ENCODE measurements around the gene SLMAP.

The SLMAP gene

DNA sequence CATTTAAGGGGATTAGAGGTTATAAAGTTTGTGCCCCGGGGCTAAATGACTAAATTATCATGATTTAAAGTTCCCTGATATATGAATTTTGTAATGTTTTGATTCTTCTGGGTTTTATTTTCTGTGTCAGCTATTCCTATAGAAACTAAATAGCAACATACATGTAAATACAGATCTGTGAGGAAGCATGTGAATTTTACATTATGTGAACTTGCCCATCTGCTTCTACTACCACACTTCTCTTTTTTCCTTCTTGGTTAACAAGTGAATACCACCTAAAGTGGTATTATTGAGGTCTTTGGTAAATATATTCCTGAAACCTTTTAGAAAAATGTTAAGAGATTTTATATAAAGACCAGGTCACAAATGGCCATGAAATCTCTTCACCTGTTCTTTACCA is 29.3 kb downstream of the SLMAP start:
- H3K27ac ChIP-seq: no peak overlapping the region
- H2AFZ ChIP-seq: no peak overlapping the region
- H3K9ac ChIP-seq: no peak overlapping the region
- H3K36me3 ChIP-seq (ENCODE audit: control insufficient read depth, insufficient read depth, low read length): no peaks in the 10 kb centered on the region
- H3K79me2 ChIP-seq: peaks cover 30% of the 10 kb centered on the region
- TF ChIP-seq, protein P1, sequence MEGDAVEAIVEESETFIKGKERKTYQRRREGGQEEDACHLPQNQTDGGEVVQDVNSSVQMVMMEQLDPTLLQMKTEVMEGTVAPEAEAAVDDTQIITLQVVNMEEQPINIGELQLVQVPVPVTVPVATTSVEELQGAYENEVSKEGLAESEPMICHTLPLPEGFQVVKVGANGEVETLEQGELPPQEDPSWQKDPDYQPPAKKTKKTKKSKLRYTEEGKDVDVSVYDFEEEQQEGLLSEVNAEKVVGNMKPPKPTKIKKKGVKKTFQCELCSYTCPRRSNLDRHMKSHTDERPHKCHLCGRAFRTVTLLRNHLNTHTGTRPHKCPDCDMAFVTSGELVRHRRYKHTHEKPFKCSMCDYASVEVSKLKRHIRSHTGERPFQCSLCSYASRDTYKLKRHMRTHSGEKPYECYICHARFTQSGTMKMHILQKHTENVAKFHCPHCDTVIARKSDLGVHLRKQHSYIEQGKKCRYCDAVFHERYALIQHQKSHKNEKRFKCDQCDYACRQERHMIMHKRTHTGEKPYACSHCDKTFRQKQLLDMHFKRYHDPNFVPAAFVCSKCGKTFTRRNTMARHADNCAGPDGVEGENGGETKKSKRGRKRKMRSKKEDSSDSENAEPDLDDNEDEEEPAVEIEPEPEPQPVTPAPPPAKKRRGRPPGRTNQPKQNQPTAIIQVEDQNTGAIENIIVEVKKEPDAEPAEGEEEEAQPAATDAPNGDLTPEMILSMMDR (IDR thresholded peaks at IDR 0.05): no peak
- no peak overlapping the region for H3K4me3 ChIP-seq (ENCODE audit: low read depth, low read length)
- no peaks in the 10 kb centered on the region for H3K27me3 ChIP-seq (ENCODE audit: control insufficient read depth, insufficient read depth, low read length)
- no peaks in the 10 kb centered on the region for H3K9me3 ChIP-seq (ENCODE audit: control insufficient read depth, low read length)
- no peak overlapping the region for H3K4me2 ChIP-seq (ENCODE audit: low read length)
- peaks cover 5% of the 10 kb centered on the region for H3K4me1 ChIP-seq

GRCh38 chr3:57787867-57788623 is 31.9 kb downstream of the SLMAP start:
- Histone ChIP-seq H3K4me1 (peaks cover 5% of the 10 kb centered on the region), H2AFZ (no peak overlapping the region), H3K4me2 (ENCODE audit: low read length) (peak overlapping the region; percentile 15), H3K27me3 (ENCODE audit: control insufficient read depth, insufficient read depth, low read length) (no peaks in the 10 kb centered on the region), H3K4me3 (ENCODE audit: low read depth, low read length) (no peak overlapping the region), H3K27ac (no peak overlapping the region), H3K79me2 (peaks cover 30% of the 10 kb centered on the region), H3K9me3 (ENCODE audit: control insufficient read depth, low read length) (no peaks in the 10 kb centered on the region), H3K9ac (no peak overlapping the region), H3K36me3 (ENCODE audit: control insufficient read depth, insufficient read depth, low read length) (no peaks in the 10 kb centered on the region)
- TF ChIP-seq, protein P1 (IDR thresholded peaks at IDR 0.05): no peak

DNA sequence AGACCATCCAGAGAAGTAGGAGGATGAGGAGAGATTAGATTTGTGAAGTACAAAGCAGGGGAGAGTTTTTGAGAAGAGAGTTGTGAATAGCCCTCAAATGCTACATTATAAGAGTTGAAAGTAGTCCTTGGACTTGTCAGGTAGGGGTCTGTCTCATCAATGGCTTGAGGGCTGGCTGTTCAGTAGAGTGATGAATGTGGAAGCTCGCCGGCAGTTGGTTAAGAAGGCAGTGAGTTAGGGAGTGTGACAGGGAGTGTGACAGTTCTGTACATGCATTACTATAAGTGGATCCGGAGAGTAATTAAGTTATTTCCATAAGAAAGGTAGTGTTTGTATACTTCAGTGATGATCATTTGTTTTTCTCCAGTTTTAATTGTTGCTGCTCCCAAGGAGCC is 32.5 kb downstream of the SLMAP start:
- Histone ChIP-seq H3K4me3 (ENCODE audit: low read depth, low read length) (no peak overlapping the region), H3K27ac (no peak overlapping the region), H3K4me2 (ENCODE audit: low read length) (peak overlapping the region; percentile 15), H3K9ac (no peak overlapping the region), H3K4me1 (peaks cover 5% of the 10 kb centered on the region), H3K27me3 (ENCODE audit: control insufficient read depth, insufficient read depth, low read length) (no peaks in the 10 kb centered on the region), H3K36me3 (ENCODE audit: control insufficient read depth, insufficient read depth, low read length) (no peaks in the 10 kb centered on the region), H3K9me3 (ENCODE audit: control insufficient read depth, low read length) (no peaks in the 10 kb centered on the region), H3K79me2 (peaks cover 30% of the 10 kb centered on the region), H2AFZ (no peak overlapping the region)
- TF ChIP-seq, protein P1 (IDR thresholded peaks at IDR 0.05): no peak

DNA sequence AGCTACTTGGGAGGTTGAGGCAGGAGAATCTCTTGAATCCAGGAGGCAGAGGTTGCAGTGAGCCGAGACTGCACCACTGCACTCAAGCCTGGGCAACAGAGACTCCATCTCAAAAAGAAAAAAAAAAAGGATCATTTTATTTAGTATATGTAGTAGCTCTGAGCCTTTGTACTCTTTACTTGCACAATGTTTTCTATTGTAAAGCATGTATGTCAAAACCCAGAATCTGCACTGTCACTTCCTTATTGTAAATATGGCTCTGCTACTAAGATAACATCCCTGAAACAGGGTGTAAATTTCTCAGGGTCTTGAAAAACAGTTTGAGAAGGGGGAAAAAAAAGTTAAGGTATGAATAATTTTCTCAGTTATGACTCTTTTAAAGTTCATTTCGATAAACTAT is 35.1 kb downstream of the SLMAP start:
- H3K27ac ChIP-seq: no peak overlapping the region
- TF ChIP-seq, protein P1 (IDR thresholded peaks at IDR 0.05): no peak

GRCh38 chr3:57792198-57792597 is 36.1 kb downstream of the SLMAP start:
- TF ChIP-seq, protein P1 (IDR thresholded peaks at IDR 0.05): no peak
- Histone ChIP-seq H2AFZ (no peak overlapping the region), H3K36me3 (ENCODE audit: control insufficient read depth, insufficient read depth, low read length) (no peaks in the 10 kb centered on the region), H3K27ac (no peak overlapping the region), H3K4me1 (peaks cover 5% of the 10 kb centered on the region), H3K27me3 (ENCODE audit: control insufficient read depth, insufficient read depth, low read length) (no peaks in the 10 kb centered on the region), H3K9ac (no peak overlapping the region), H3K79me2 (peaks cover 25% of the 10 kb centered on the region), H3K4me2 (ENCODE audit: low read length) (no peak overlapping the region), H3K4me3 (ENCODE audit: low read depth, low read length) (no peak overlapping the region), H3K9me3 (ENCODE audit: control insufficient read depth, low read length) (no peaks in the 10 kb centered on the region)

More for the DNA sequence above, 35.1 kb downstream of the SLMAP start:
- Histone ChIP-seq H3K9ac (no peak overlapping the region), H3K4me3 (ENCODE audit: low read depth, low read length) (no peak overlapping the region), H3K36me3 (ENCODE audit: control insufficient read depth, insufficient read depth, low read length) (no peaks in the 10 kb centered on the region), H3K4me1 (peaks cover 5% of the 10 kb centered on the region), H3K27me3 (ENCODE audit: control insufficient read depth, insufficient read depth, low read length) (no peaks in the 10 kb centered on the region), H3K79me2 (peaks cover 28% of the 10 kb centered on the region), H2AFZ (no peak overlapping the region), H3K4me2 (ENCODE audit: low read length) (no peak overlapping the region), H3K9me3 (ENCODE audit: control insufficient read depth, low read length) (no peaks in the 10 kb centered on the region)
